IMR-90 (cell line): ENCODE measurements around the gene JCAD. TPM values are rescaled to one million over a fixed set of nuclear protein-coding genes. Genes with fewer than 3 reads are reported as not detected.

Source experiments
- ATAC-seq: fragments of 200-7000 bp; cut with Tn5 transposase; 2 replicates; pipeline ENCODE4 v1.9.1; 2020; ENCODE audit warnings: low read depth, mild to moderate bottlenecking, moderate library complexity
- BruUV-seq: library from RNA; stranded (reverse); fragments of 400-500 nt; replicated peaks from 2 replicates; lab custom pipeline; 2021; lab: Mats Ljungman, UMichigan
- CTCF ChIA-PET: fragments of 300-600 bp; formaldehyde crosslinking; extraction: SDS; loops from one replicate; lab custom pipeline; 2021; ENCODE audit warnings: antibody characterized with exemption; lab: Yijun Ruan, JAX
- POLR2A ChIA-PET: fragments of 300-600 bp; sonication (Branson Sonifier 250); formaldehyde crosslinking; loops from one replicate; lab custom pipeline; 2022; ENCODE audit warnings: antibody characterized with exemption; ENCODE audit not compliant: unreplicated experiment; lab: Charles Lee
- DNase-seq: peaks from one replicate; pipeline ENCODE4 v3.0.0; 2013
- H2AFZ ChIP-seq: replicated peaks from 2 replicates; pipeline ENCODE3; 2013; ENCODE audit warnings: low read length, mild to moderate bottlenecking; ENCODE audit not compliant: poor library complexity
- H2AK5ac ChIP-seq: 2 replicates; pipeline ENCODE4 v1.6.1; 2013; ENCODE audit warnings: low read depth, low read length, inconsistent platforms
- H2AK9ac ChIP-seq: replicated peaks from 2 replicates; pipeline ENCODE3; 2013; ENCODE audit warnings: mild to moderate bottlenecking, low read depth, low read length, moderate library complexity; ENCODE audit not compliant: poor library complexity
- H2BK120ac ChIP-seq: 2 replicates; pipeline ENCODE4 v1.6.1; 2013; ENCODE audit warnings: low read depth, low read length, inconsistent platforms
- H2BK15ac ChIP-seq: 3 replicates; pipeline ENCODE4 v1.6.1; 2013; ENCODE audit warnings: low read depth, low read length, inconsistent platforms
- H2BK20ac ChIP-seq: 2 replicates; pipeline ENCODE4 v1.6.1; 2013; ENCODE audit warnings: low read depth, mild to moderate bottlenecking, inconsistent platforms, low read length, moderate library complexity
- H2BK5ac ChIP-seq: 2 replicates; pipeline ENCODE4 v1.6.1; 2013; ENCODE audit warnings: mild to moderate bottlenecking, low read depth, low read length, inconsistent platforms; ENCODE audit not compliant: poor library complexity, severe bottlenecking
- H3K14ac ChIP-seq: replicated peaks from 2 replicates; pipeline ENCODE4 v1.6.1; 2013; ENCODE audit warnings: low read depth, low read length, inconsistent platforms
- H3K18ac ChIP-seq: 2 replicates; pipeline ENCODE4 v1.6.1; 2013; ENCODE audit warnings: low read depth, low read length, control low read depth
- H3K23ac ChIP-seq: 2 replicates; pipeline ENCODE4 v1.6.1; 2013; ENCODE audit warnings: low read depth, low read length, inconsistent platforms
- H3K27ac ChIP-seq: 2 replicates; pipeline ENCODE4 v1.5.1; 2013; ENCODE audit warnings: mild to moderate bottlenecking, control low read depth, low read length; ENCODE audit not compliant: insufficient read depth
- H3K27me3 ChIP-seq: 2 replicates; pipeline ENCODE4 v1.6.1; 2013; ENCODE audit warnings: low read length; ENCODE audit not compliant: control insufficient read depth, insufficient read depth
- H3K36me3 ChIP-seq: 2 replicates; pipeline ENCODE4 v1.6.1; 2013; ENCODE audit warnings: low read length, mixed read lengths; ENCODE audit not compliant: control insufficient read depth, insufficient read depth
- H3K4ac ChIP-seq: 2 replicates; pipeline ENCODE4 v1.6.1; 2013; ENCODE audit warnings: low read depth, low read length, inconsistent platforms
- H3K4me1 ChIP-seq: 2 replicates; pipeline ENCODE4 v1.6.1; 2013; ENCODE audit warnings: low read length, mixed read lengths; ENCODE audit not compliant: control insufficient read depth, insufficient read depth
- H3K4me2 ChIP-seq: 2 replicates; pipeline ENCODE4 v1.6.1; 2013; ENCODE audit warnings: low read depth, mild to moderate bottlenecking, control low read depth, low read length, moderate library complexity
- H3K4me3 ChIP-seq: 2 replicates; pipeline ENCODE4 v1.5.1; 2013; ENCODE audit warnings: low read depth, mild to moderate bottlenecking, control low read depth, low read length, moderate library complexity; ENCODE audit not compliant: insufficient read depth
- H3K56ac ChIP-seq: 2 replicates; pipeline ENCODE4 v1.6.1; 2013; ENCODE audit warnings: low read length, inconsistent platforms; ENCODE audit not compliant: insufficient read depth; ENCODE audit errors: extremely low read depth
- H3K79me1 ChIP-seq, 2 experiments: 2 replicates each; pipeline ENCODE4 v1.6.1; 2013; ENCODE audit warnings: low read length in 2 of 2, inconsistent platforms in 1 of 2, low read depth in 1 of 2
- H3K9ac ChIP-seq: 2 replicates; pipeline ENCODE4 v1.6.1; 2013; ENCODE audit warnings: low read depth, low read length, control low read depth
- H3K9me1 ChIP-seq: 2 replicates; pipeline ENCODE4 v1.6.1; 2013; ENCODE audit warnings: low read length, inconsistent platforms; ENCODE audit not compliant: insufficient read depth
- H3K9me3 ChIP-seq: 2 replicates; pipeline ENCODE4 v1.6.1; 2013; ENCODE audit warnings: low read length; ENCODE audit not compliant: control insufficient read depth, insufficient read depth
- H4K20me1 ChIP-seq: 2 replicates; pipeline ENCODE4 v1.6.1; 2013; ENCODE audit warnings: low read length, inconsistent platforms; ENCODE audit not compliant: insufficient read depth
- H4K5ac ChIP-seq: 2 replicates; pipeline ENCODE4 v1.6.1; 2013; ENCODE audit warnings: mild to moderate bottlenecking, low read depth, low read length, control low read depth
- H4K8ac ChIP-seq, 2 experiments: 2 replicates each; pipeline ENCODE4 v1.6.1; 2013; ENCODE audit warnings: low read depth in 2 of 2, low read length in 2 of 2, control low read depth in 1 of 2, inconsistent platforms in 1 of 2
- H4K91ac ChIP-seq: 2 replicates; pipeline ENCODE4 v1.6.1; 2013; ENCODE audit warnings: low read depth, low read length, inconsistent platforms; ENCODE audit not compliant: insufficient read depth
- CEBPB ChIP-seq: IDR thresholded peaks from 2 replicates; pipeline ENCODE4 v1.6.1; 2012; ENCODE audit warnings: low read depth, low read length, improper control_type of control experiment
- RCOR1 ChIP-seq: IDR thresholded peaks from 2 replicates; pipeline ENCODE4 v1.6.1; 2012; ENCODE audit warnings: mild to moderate bottlenecking, low read length, improper control_type of control experiment; ENCODE audit not compliant: insufficient replicate concordance
- WGBS, 2 experiments: methylation state at CpG; one replicate each; pipeline versions ENCODE4 v1.1.5 to v1.1.7; 2013; ENCODE audit warnings: missing lambda C conversion rate in 2 of 2; ENCODE audit not compliant: insufficient read length in 1 of 2; ENCODE audit errors: extremely low coverage in 2 of 2; 5-methylcytosine and 5-hydroxymethylcytosine counted together
- dilution Hi-C: fragments of 300-500 bp; cut with HindIII; formaldehyde crosslinking; loops from one replicate; pipeline ENCODE4 v1.14.3; 2018; ENCODE audit warnings: low sequenced_read_pairs; ENCODE audit not compliant: unreplicated experiment
- in situ Hi-C: fragments of 300-500 bp; cut with MboI; formaldehyde crosslinking; loops from 3 replicates; pipeline ENCODE4 v1.14.3; 2019; ENCODE audit warnings: low sequenced_read_pairs, inconsistent platforms, mixed read lengths
- intact Hi-C: fragments of 100-400 bp; cut with micrococcal nuclease; formaldehyde crosslinking; loops from 2 replicates; pipeline ENCODE4 v1.10.0; 2022
- polyA plus RNA-seq, 3 experiments: library from polyadenylated mRNA; depleted of rRNA; stranded (reverse); fragments of >200 nt; gene quantifications; 2 replicates each; pipeline ENCODE4 v1.2.3, GENCODE V29; 2012; ENCODE audit warnings: low replicate concordance in 1 of 3
- total RNA-seq: library from RNA; depleted of rRNA; stranded (reverse); fragments of >200 nt; gene quantifications from 2 replicates; pipeline ENCODE4 v1.2.3, GENCODE V29; 2012

JCAD gene
- total and polyA plus RNA-seq, 2 of the 4 experiments (the other 2 are of a cell fraction) = 15.9 to 16.8 TPM

DNA sequence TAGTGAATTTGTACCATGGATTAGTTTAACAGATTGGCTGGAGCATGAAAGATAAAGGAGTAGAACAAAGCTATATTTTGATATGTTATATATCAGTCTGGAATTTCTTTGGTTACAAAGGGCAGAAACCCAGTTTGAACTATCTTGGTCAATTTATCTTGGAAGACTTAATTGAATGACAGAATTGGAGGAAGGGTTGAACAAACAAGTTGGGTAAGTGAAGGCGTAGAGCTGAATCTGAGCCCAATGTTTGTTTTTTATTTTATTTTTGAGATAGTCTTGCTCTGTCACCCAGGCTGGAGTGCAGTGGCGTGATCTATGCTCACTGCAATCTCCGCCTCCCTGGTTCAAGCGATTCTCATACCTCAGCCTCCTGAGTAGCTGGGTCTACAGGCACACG, 21.8 kb upstream of the JCAD start:
- H3K79me1 ChIP-seq = no peaks in the 10 kb centered on the region
- no peaks in the 10 kb centered on the region for H3K9me3 ChIP-seq
- H3K9ac ChIP-seq = no peak overlapping the region
- BruUV-seq = no TSS peak
- no peak overlapping the region for H4K8ac ChIP-seq
- H2BK5ac ChIP-seq = no peak overlapping the region
- H3K4me1 ChIP-seq = no peaks in the 10 kb centered on the region
- POLR2A ChIA-PET = no interaction called here
- no peak overlapping the region for H2BK20ac ChIP-seq
- H3K27me3 ChIP-seq = peaks cover 2% of the 10 kb centered on the region; the same call in 1 of the 2 replicates
- no peak overlapping the region for H3K56ac ChIP-seq
- no peak overlapping the region for H3K27ac ChIP-seq
- H4K20me1 ChIP-seq = no peaks in the 10 kb centered on the region
- H3K9me1 ChIP-seq = no peaks in the 10 kb centered on the region
- no peak overlapping the region for H3K4ac ChIP-seq
- CTCF ChIA-PET = no interaction called here
- no peak overlapping the region for H3K14ac ChIP-seq
- DNase-seq = no peak
- no peak overlapping the region for H4K5ac ChIP-seq
- no peak overlapping the region for H3K23ac ChIP-seq
- in situ Hi-C loops (no loop called here), dilution Hi-C loops (no loop called here), intact Hi-C loops (no loop called here)
- no peak overlapping the region for H2AFZ ChIP-seq
- H3K4me3 ChIP-seq = no peak overlapping the region
- H3K4me2 ChIP-seq = no peak overlapping the region
- H2BK120ac ChIP-seq = no peak overlapping the region
- ATAC-seq = no peak
- H3K18ac ChIP-seq = no peak overlapping the region
- H2BK15ac ChIP-seq = no peak overlapping the region
- no peaks in the 10 kb centered on the region for H3K36me3 ChIP-seq
- 100% methylated on average over 1 of the region's 5 CpGs; no CpG with 5 or more reads in 1 of the 2 experiments for WGBS, 2 experiments
- TF ChIP-seq RCOR1 (no peak), CEBPB (no peak)
- no peak overlapping the region for H2AK9ac ChIP-seq
- H2AK5ac ChIP-seq = no peak overlapping the region
- no peak overlapping the region for H4K91ac ChIP-seq
